Colonic mucosa (tissue), 4 donors: ENCODE data around the gene DNAI2. TPM values are rescaled to one million over a fixed set of nuclear protein-coding genes. Genes with fewer than 3 reads are reported as not detected.

Experiments used
- DNase-seq: peaks from one replicate; pipeline ENCODE4 v3.0.0-alpha.2; 2020
- H3K27ac ChIP-seq: fragments of 200-600 bp; one replicate; pipeline ENCODE4 v1.8.0; 2021
- H3K27me3 ChIP-seq: fragments of 200-600 bp; one replicate; pipeline ENCODE4 v1.8.0; 2021
- H3K36me3 ChIP-seq: fragments of 200-600 bp; one replicate; pipeline ENCODE4 v1.8.0; 2021
- H3K4me1 ChIP-seq: fragments of 200-600 bp; one replicate; pipeline ENCODE4 v1.8.0; 2021; ENCODE audit warnings: mild to moderate bottlenecking
- H3K4me3 ChIP-seq: fragments of 200-600 bp; one replicate; pipeline ENCODE4 v1.8.0; 2021
- H3K9ac ChIP-seq, 2 donors: one replicate each; pipeline ENCODE4 v1.7.0; 2013; ENCODE audit warnings: control low read depth in 2 of 2, low read depth in 2 of 2, low read length in 2 of 2
- H3K9me3 ChIP-seq: fragments of 200-600 bp; one replicate; pipeline ENCODE4 v1.8.0; 2021
- intact Hi-C: fragments of 100-400 bp; cut with DNase I; formaldehyde crosslinking; loops from one replicate; pipeline ENCODE4 v1.14.1; 2022
- total RNA-seq, 2 donors: library from RNA; stranded (reverse); fragmentation: NEBNext Ultra II Directional in 1 of 2; extraction: Animal tissue kit (Norgen Biotek cat#: 25700) in 1 of 2; gene quantifications; one replicate each; pipeline ENCODE4 v1.2.1, GENCODE V29; 2021
- TF ChIP-seq, protein P1 (sequence below): fragments of 200-600 bp; IDR thresholded peaks from one replicate; pipeline ENCODE4 v1.8.0; 2022; ENCODE audit warnings: antibody characterized with exemption, mild to moderate bottlenecking
- donor health status: healthy.
- donor health status: DM: no; HTN: no; CAD: no.
- donor health status: DM: no; HTN: no; CAD: no.

DNAI2 gene
- total RNA-seq, 2 donors from 2014 or later: not detected

GRCh38 chr17:74241847-74242246 is 32.2 kb upstream of the DNAI2 start:
- no peak for DNase-seq
- Histone ChIP-seq H3K27ac (no peak overlapping the region), H3K36me3 (no peaks in the 10 kb centered on the region), H3K4me1 (no peaks in the 10 kb centered on the region), H3K27me3 (no peaks in the 10 kb centered on the region), H3K4me3 (no peak overlapping the region), H3K9me3 (no peaks in the 10 kb centered on the region), H3K9ac (peak overlapping the region in 1 of 2 donors; percentile 12)
- intact Hi-C loops: no loop called here
- TF ChIP-seq, protein P1, sequence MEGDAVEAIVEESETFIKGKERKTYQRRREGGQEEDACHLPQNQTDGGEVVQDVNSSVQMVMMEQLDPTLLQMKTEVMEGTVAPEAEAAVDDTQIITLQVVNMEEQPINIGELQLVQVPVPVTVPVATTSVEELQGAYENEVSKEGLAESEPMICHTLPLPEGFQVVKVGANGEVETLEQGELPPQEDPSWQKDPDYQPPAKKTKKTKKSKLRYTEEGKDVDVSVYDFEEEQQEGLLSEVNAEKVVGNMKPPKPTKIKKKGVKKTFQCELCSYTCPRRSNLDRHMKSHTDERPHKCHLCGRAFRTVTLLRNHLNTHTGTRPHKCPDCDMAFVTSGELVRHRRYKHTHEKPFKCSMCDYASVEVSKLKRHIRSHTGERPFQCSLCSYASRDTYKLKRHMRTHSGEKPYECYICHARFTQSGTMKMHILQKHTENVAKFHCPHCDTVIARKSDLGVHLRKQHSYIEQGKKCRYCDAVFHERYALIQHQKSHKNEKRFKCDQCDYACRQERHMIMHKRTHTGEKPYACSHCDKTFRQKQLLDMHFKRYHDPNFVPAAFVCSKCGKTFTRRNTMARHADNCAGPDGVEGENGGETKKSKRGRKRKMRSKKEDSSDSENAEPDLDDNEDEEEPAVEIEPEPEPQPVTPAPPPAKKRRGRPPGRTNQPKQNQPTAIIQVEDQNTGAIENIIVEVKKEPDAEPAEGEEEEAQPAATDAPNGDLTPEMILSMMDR: no peak

DNA sequence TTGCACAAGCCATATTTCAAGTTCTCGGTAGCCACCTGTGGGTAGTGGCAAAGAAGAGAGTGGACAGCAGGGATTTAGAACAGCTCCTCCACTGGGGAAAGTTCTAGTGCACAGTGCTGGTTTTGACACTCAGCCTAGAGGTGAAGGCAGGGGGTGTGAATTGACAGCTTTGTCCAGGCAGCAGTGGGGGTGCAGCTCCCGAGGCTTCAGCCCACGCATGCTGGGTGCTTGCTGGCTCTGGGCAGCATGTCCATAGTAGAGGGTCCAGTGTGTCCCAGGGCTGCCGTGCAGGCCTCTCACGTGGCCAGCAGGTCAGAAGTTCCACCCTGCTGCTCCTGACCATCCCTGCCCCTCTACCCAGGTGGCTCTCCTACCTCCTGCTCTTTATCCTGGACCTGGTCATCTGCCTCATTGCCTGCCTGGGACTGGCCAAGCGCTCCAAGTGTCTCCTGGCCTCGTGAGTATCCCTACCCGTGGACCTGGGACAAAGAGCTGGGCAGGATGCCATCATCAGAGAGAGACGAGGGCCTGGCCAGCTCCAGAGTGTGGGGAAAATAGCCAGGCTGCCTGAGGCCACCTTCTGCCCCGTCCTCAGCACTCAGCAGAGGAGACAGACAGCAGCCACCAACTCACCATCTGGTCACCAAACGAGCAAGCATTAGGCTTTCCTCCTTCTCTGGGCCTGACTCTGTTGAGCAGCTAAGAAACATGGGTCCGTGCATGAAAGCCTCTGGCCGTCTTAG is 30.9 kb upstream of the DNAI2 start:
- no peak overlapping the region for H3K9ac ChIP-seq
- H3K27me3 ChIP-seq: no peaks in the 10 kb centered on the region
- no peaks in the 10 kb centered on the region for H3K36me3 ChIP-seq
- no peaks in the 10 kb centered on the region for H3K9me3 ChIP-seq
- H3K4me1 ChIP-seq: no peaks in the 10 kb centered on the region
- H3K4me3 ChIP-seq: no peak overlapping the region
- intact Hi-C loops: no loop called here
- no peak for DNase-seq
- no peak overlapping the region for H3K27ac ChIP-seq
- TF ChIP-seq, protein P1: no peak

DNA sequence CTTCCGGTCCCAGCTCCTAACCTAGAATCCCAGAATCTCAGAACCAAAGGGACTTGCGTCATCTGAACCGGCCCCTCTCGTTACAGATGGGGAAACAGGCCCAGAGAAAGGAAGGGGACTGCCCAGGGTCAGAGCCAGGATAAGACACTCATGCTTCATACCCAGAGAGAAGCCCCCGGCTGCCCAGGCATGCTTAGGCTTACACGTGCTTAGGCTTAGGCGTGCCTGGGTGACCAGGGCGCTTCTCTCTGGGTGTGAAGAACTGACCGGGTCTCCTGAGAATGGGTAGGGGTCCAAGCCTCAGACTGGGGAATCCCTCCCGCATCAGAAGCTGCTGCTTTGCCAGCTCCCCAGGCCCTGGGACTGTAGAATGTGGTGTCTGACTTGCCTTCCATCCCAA is 29.9 kb upstream of the DNAI2 start:
- Histone ChIP-seq H3K27ac (no peak overlapping the region), H3K27me3 (no peaks in the 10 kb centered on the region), H3K36me3 (no peaks in the 10 kb centered on the region), H3K4me1 (no peaks in the 10 kb centered on the region), H3K9me3 (no peaks in the 10 kb centered on the region), H3K9ac (no peak overlapping the region), H3K4me3 (no peak overlapping the region)
- TF ChIP-seq, protein P1: no peak
- DNase-seq: no peak
- intact Hi-C loops: no loop called here

DNA sequence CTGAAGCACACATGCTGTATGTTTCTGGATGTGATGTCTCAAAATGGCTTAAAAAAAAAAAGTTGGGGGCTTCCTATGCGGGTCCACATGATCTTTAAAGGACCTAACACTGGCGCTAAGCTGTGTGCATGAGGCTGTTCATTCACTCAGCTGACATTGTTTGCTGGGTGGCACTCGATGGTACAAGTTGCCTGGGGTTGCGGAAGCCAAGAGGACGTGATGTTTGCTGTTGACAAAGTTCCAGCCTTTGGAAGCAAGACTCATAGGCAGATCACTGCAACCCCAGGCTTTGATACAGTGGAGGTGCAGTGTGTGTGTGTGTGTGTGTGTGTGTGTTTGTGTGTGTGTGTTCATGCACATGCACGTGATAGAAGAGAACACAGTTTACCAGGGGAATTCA is 29.5 kb upstream of the DNAI2 start:
- TF ChIP-seq, protein P1: no peak
- H3K4me1 ChIP-seq: no peaks in the 10 kb centered on the region
- intact Hi-C loops: no loop called here
- DNase-seq: no peak
- no peak overlapping the region for H3K4me3 ChIP-seq
- no peak overlapping the region for H3K27ac ChIP-seq
- no peak overlapping the region for H3K9ac ChIP-seq
- no peaks in the 10 kb centered on the region for H3K36me3 ChIP-seq
- no peaks in the 10 kb centered on the region for H3K27me3 ChIP-seq
- H3K9me3 ChIP-seq: no peaks in the 10 kb centered on the region

DNA sequence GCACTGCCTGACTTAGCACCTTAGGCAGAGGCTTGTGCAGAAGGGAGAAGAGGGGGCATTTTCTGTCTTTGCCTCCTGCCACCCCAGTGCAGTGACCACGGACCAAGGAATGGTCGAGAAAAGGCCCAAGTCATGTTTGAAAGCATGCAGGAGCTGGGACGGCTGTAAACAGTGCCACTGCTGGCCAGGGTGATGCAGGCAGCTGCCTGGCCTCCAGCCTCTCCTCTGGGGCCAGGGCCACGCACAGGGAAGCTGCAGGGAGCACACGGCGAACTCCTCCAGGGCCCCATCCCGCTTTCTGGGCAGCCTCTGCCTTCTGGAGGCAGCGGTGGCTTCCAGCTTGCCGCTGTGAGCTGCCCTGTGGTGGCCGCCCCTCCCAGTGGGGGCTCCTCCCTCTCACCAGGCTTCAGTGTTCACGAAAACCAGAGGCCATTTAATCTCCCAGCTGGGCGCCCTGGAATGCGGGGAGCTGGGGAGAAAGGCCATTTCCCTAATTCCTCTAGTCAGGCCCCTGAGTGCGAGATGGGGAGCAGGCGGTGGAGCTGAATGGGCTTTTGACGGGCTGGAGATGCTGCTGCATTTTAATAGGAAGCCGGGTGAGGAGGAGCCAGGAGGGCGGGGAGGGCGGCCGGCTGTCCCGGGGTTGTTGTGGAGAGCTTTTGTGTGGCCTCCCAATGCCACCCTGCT is 28.7 kb upstream of the DNAI2 start:
- intact Hi-C loops: no loop called here

More for the DNA sequence above, 28.7 kb upstream of the DNAI2 start:
- TF ChIP-seq, protein P1: no peak
- no peak for DNase-seq
- no peak overlapping the region for H3K9ac ChIP-seq
- no peak overlapping the region for H3K4me3 ChIP-seq
- H3K27me3 ChIP-seq: no peaks in the 10 kb centered on the region
- H3K9me3 ChIP-seq: no peaks in the 10 kb centered on the region
- no peaks in the 10 kb centered on the region for H3K36me3 ChIP-seq
- H3K27ac ChIP-seq: no peak overlapping the region
- no peaks in the 10 kb centered on the region for H3K4me1 ChIP-seq
